Measurements from ENCODE around the gene GOLGA8G. TPM values are rescaled to one million over a fixed set of nuclear protein-coding genes. Genes with fewer than 3 reads are reported as not detected.
"Not testable (repeated sequence)": the region's sequence is repeated elsewhere in the genome, so short reads cannot be mapped to it uniquely, and the experiment has no call there.

Gene GOLGA8G, protein sequence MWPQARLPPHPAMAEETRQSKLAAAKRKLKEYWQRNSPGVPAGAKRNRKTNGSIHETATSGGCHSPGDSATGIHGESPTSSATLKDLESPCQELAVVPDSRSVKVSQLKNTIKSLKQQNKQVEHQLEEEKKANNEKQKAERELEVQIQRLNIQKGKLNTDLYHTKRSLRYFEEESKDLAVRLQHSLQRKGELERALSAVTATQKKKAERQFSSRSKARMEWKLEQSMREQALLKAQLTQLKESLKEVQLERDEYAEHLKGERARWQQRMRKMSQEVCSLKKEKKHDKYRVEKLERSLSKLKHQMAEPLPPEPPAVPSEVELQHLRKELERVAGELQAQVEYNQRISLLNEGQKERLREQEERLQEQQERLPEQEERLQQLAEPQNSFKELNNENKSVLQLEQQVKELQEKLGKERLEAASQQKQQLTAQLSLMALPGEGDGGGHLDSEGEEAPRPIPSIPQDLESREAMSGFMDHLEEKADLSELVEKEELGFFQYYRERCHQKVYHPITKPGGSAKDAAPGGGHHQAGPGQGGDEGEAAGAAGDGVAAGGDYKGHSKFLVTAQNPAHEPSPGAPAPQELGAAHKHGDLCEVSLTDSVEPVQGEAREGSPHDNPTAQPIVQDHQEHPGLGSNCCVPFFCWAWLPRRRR
- total RNA-seq (not detected), polyA plus RNA-seq (not detected)
- long read RNA-seq, donor 1 = 0 reads
- long read RNA-seq, donor 2 = 0 reads
- long read RNA-seq, donor 3 = 0 reads

DNA sequence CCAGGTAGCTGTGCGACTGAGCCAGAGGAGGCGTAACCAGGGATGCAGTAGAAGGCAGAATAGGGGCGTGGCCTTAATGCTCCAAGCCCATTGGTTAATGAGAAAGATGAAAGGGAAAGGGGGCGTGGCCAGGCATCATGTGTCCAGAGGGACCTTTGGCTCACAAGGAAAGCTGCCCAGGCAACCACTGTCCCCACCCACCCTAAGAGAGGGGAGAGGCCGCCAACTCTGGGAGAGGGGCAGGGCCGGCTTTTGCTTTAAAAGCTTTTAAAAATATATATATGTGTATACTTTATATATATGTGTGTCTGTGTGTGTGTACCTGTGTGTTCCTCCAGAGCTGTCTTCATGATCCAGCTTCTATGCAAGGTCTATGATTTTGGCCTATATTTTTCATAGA is at the start of gene GOLGA8G:
Gene GOLGA8G (minus strand): TSS at position 18 of the 400 bp plus-strand sequence. CDS start 62 bp downstream, outside the sequence.
- H3K4me3 ChIP-seq; intact Hi-C loops (cut with DNase I); H3K27ac ChIP-seq; H3K36me3 ChIP-seq; H3K9me3 ChIP-seq; H3K4me1 ChIP-seq (ENCODE audit: insufficient read depth); H3K27me3 ChIP-seq; DNase-seq: not testable (repeated sequence)
- WGBS, 3 donors = 65 to 88% (median 74%) methylated on average over 3 to 4 of the region's 6 CpGs

DNA sequence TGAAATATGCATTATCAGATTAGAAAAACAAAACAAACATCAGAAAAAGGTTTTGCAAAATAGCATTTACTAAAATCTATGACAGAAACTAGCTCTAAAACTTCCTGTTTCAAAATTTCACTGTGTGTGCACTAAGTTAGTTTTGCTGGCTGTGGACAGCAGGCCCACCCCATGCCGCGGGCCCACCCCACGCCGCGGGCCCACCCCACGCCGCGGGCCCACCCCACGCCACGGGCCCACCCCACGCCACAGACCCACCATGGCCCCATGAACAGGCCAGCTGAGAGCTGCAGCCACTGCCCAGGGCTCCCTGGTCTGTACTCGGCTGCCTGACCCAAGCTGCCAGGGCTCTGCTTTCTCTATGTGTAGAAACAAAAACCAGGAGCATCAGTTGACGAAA is 40.6 kb upstream of the GOLGA8G start:
- H3K9me3 ChIP-seq; H3K27ac ChIP-seq; H3K36me3 ChIP-seq; H3K4me1 ChIP-seq (ENCODE audit: insufficient read depth); DNase-seq; intact Hi-C loops (cut with DNase I); H3K27me3 ChIP-seq; H3K4me3 ChIP-seq: not testable (repeated sequence)
- 29 to 45% methylated on average over 10 to 11 of the region's 13 CpGs; no CpG with 5 or more reads in 1 of the 3 donors for WGBS, 3 donors

DNA sequence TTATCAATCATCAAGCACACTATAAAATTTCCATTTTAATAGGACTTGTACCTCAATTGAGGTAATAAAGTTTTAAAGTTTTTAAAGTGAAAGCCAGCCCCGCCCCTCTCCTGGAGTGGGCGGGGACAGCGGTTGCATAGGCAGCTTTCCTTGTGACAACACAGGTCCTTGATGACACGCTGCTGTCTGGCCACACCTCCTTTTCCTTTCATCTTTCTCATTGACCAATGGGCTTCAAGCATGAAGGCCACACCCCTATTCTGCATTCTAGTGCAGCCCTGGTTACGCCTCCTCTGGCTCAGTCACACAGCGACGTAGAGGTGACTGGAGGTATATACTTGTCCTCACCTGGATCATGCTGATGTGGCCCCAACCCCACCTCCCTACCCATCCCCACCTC is 20.5 kb upstream of the GOLGA8G start, which contains the start of gene GOLGA6L25:
Gene GOLGA6L25 (plus strand): TSS at position 301 of the 400 bp plus-strand sequence. CDS start 61 bp downstream, at position 362.
- WGBS, 3 donors = 100% methylated on average over 3 of the region's 7 CpGs; no CpG with 5 or more reads in 2 of the 3 donors
- H3K36me3 ChIP-seq; H3K9me3 ChIP-seq; H3K27ac ChIP-seq; H3K27me3 ChIP-seq; DNase-seq; intact Hi-C loops (cut with DNase I); H3K4me3 ChIP-seq; H3K4me1 ChIP-seq (ENCODE audit: insufficient read depth): not testable (repeated sequence)

DNA sequence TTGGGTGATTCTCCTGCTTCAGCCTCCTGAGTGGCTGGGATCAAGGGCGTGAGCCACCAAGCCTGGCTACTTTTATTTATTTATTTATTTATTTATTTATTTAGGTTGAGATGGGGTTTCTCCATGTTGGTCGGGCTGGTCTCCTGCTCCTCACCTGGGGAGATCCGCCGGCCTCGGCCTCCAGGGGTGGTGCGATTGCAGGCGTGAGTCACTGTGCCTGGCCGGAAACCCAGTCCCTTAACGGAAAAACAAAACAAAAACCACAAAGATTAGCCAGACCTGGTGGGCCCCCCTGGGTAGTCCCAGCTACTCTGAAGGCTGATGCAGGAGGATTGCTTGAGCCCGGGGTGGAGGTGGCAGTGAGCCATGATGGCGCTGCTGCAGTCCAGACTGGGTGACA is 17.6 kb downstream of the GOLGA8G start:
- H3K27me3 ChIP-seq; H3K4me1 ChIP-seq (ENCODE audit: insufficient read depth); H3K4me3 ChIP-seq; H3K9me3 ChIP-seq; intact Hi-C loops (cut with DNase I); H3K36me3 ChIP-seq; DNase-seq; H3K27ac ChIP-seq: not testable (repeated sequence)
- WGBS, 3 donors = 78 to 81% methylated on average over 2 to 5 of the region's 11 CpGs; no CpG with 5 or more reads in 1 of the 3 donors

DNA sequence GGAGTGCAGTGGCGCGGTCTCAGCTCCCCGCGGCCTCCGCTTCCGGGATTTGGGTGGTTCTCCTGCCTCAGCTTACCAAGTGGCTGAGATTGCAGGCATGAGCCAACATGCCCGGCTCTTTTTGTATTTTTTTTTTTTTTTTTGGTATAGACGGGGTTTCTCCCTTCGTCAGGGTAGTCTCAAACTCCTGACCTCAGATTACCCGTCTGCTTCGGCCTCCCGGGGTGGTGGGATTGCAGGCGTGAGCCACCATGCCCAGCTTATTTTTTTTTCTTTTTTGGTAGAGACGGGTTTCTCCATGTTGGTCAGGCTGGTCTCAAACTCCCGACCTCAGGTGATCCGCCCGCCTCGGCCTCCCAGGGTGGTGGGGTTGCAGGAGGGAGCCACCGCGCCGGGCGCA is 18.6 kb downstream of the GOLGA8G start:
- H3K4me3 ChIP-seq; H3K27me3 ChIP-seq; intact Hi-C loops (cut with DNase I); H3K9me3 ChIP-seq; H3K27ac ChIP-seq; H3K36me3 ChIP-seq; H3K4me1 ChIP-seq (ENCODE audit: insufficient read depth): not testable (repeated sequence)
- 86 to 88% methylated on average over 7 to 10 of the region's 22 CpGs; no CpG with 5 or more reads in 1 of the 3 donors for WGBS, 3 donors
- peak in 1 of 5 donors; percentile 21 for DNase-seq

DNA sequence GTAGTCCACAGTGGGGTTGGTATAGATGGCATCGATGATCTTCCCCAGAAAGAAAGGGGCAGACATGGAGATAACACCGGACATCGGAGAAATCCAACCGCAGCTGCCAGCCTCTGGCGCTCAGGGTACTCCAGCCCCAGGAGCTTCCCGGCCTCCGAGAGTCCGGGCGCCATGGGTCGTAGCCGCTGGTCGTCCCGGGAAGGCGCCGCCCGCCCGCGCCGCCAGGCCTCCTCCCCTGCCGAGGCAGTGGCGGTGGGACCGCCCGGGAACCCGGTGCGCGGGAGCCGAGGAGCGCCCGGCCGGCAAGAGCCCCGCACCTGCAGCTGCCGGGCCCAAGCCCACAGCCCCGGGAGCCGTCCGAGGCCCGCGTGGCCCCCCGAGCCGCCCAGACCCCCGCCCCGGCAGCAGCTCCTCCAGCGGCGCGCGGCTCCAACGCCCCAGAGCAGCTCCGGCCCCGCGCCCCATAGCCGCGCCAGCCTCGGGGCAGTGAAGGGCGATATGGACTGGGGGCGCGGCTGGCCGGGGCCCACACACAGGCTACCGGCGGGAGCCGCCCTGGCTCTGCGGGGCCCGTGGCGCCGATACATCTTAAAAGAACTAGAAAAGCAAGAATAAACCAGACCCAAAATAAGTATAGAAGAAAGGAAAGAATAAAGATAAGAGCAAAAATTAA is 24.4 kb downstream of the GOLGA8G start:
- H3K4me1 ChIP-seq (ENCODE audit: insufficient read depth); H3K9me3 ChIP-seq; H3K4me3 ChIP-seq; H3K27ac ChIP-seq; H3K36me3 ChIP-seq; H3K27me3 ChIP-seq; DNase-seq; intact Hi-C loops (cut with DNase I): not testable (repeated sequence)
- 0% methylated on average over 16 of the region's 63 CpGs; no CpG with 5 or more reads in 2 of the 3 donors for WGBS, 3 donors

DNA sequence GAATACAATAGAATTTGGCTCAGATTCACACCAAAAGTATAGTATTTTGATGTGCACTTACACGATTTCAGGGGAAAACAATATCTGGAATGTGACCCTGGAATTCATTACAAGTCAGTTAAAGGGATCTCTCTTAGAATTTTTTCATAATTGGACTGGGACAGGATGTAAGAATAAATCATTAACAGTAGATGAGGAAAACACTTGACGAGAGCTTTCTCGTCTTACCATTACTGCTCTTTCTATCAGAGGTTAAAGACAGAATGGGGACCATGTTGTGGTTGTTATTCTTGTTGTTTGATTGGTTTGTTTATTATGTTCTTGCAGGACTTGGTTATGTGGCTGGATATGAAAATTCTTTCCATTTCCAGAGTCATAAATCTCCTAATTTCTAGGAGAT is 51.4 kb downstream of the GOLGA8G start:
- H3K4me1 ChIP-seq (ENCODE audit: insufficient read depth); DNase-seq; H3K36me3 ChIP-seq; H3K27me3 ChIP-seq; H3K9me3 ChIP-seq; intact Hi-C loops (cut with DNase I); H3K4me3 ChIP-seq; H3K27ac ChIP-seq: not testable (repeated sequence)
- WGBS, 3 donors = no CpG with 5 or more reads among the region's 3 CpGs

Small RNA genes lying within 50 kb of the gene (microRNA-seq; reads per million reads assigned to microRNA genes)
- gene MIR4509-3 = 0 reads per million in 3 donors

Small RNA genes lying within 50 kb of the gene (small RNA-seq; reads per million reads assigned to genes)
- not detected for gene AC138749.2
- gene AC138749.4 = not detected
- not detected for gene AC138749.5
- gene MIR4509-3 = not detected
- gene RF00017 = not detected

Other genes starting within 250 kb of the GOLGA8G start
- 10 to 100 TPM; 33.3 to 83.3 (median 58.1) TPM for gene HERC2, start 210.8 kb downstream of the GOLGA8G start, total RNA-seq
- 10 to 100 TPM; 48.2 to 48.3 TPM for gene HERC2, start 210.8 kb downstream of the GOLGA8G start, polyA plus RNA-seq
- gene GOLGA6L24, start 174.9 kb downstream of the GOLGA8G start, total RNA-seq = not detected
- gene GOLGA6L24, start 174.9 kb downstream of the GOLGA8G start, polyA plus RNA-seq = not detected
- gene GOLGA8F, start 154.3 kb downstream of the GOLGA8G start, total RNA-seq = not detected
- not detected for gene GOLGA8F, start 154.3 kb downstream of the GOLGA8G start, polyA plus RNA-seq
- not detected for gene GOLGA6L25, start 20.6 kb upstream of the GOLGA8G start, total RNA-seq
- gene GOLGA6L25, start 20.6 kb upstream of the GOLGA8G start, polyA plus RNA-seq = not detected
- gene GOLGA8M, start 179.4 kb upstream of the GOLGA8G start, total RNA-seq = 1 to 10 TPM in 6 of 7 donors, under 1 TPM in 1; 0.23 to 7.6 (median 4.5) TPM
- gene GOLGA8M, start 179.4 kb upstream of the GOLGA8G start, polyA plus RNA-seq = 1 to 10 TPM; 1.4 to 1.7 TPM

All from ovary (tissue), 10 donors.